Measurements from ENCODE around the gene ZNF80. TPM values are rescaled to one million over a fixed set of nuclear protein-coding genes. Genes with fewer than 3 reads are reported as not detected.

ZNF80 gene
- polyA plus RNA-seq, 1 donor (not counting 4 experiments of a cell fraction or from before 2014, with no cell fraction given) = not detected

GRCh38 chr3:114213627-114214541 lies 23.5 kb downstream of the ZNF80 start:
- no peak for TF ChIP-seq EZH2 (IDR thresholded peaks at IDR 0.05; ENCODE audit: low read length)
- no peak for TF ChIP-seq CTCF (optimal IDR thresholded peaks at IDR 0.05 in 1 of 3, IDR thresholded peaks at IDR 0.05 in 1 of 3, conservative IDR thresholded peaks at IDR 0.05 in 1 of 3; ENCODE audit: extremely low read depth in 1 of 3, insufficient read depth in 2 of 3, low read length in 3 of 3)
- Histone ChIP-seq H4K20me1 (ENCODE audit: control insufficient read depth, extremely low read depth, insufficient read depth, low read length) (no peaks in the 10 kb centered on the region), H3K4me1 (ENCODE audit: control insufficient read depth, extremely low read depth, insufficient read depth, low read length) (no peaks in the 10 kb centered on the region), H3K4me2 (ENCODE audit: control insufficient read depth, extremely low read depth, insufficient read depth, low read depth, low read length) (no peak overlapping the region), H3K27ac (ENCODE audit: control insufficient read depth, insufficient read depth, low read length) (no peak overlapping the region), H3K9me1 (ENCODE audit: control insufficient read depth, extremely low read depth, insufficient read depth, low read length) (no peaks in the 10 kb centered on the region), H3K4me3 (ENCODE audit: control insufficient read depth in 2 of 3, extremely low read depth in 1 of 3, insufficient read depth in 2 of 3, low read depth in 1 of 3, low read length in 3 of 3) (no peak overlapping the region), H2AFZ (ENCODE audit: control insufficient read depth, low read length) (no peak overlapping the region), H3K27me3 (ENCODE audit: control insufficient read depth, extremely low read depth, insufficient read depth, low read length) (no peaks in the 10 kb centered on the region), H3K79me2 (ENCODE audit: control insufficient read depth, insufficient read depth, low read length) (no peaks in the 10 kb centered on the region), H3K36me3 (ENCODE audit: control insufficient read depth in 2 of 2, extremely low read depth in 1 of 2, insufficient read depth in 2 of 2, low read length in 2 of 2) (no peaks in the 10 kb centered on the region), H3K9me3 (ENCODE audit: control insufficient read depth, low read depth, low read length) (no peaks in the 10 kb centered on the region), H3K9ac (ENCODE audit: control insufficient read depth, extremely low read depth, insufficient read depth, low read length) (no peak overlapping the region)
- no peak for DNase-seq (ENCODE audit: low read depth, low spot score)
- dilution Hi-C loops (cut with MboI; ENCODE audit: extremely low pct_ligation_motif_present, low sequenced_read_pairs) = no loop called here
- no peak for FAIRE-seq

- Histone ChIP-seq H3K4me3 (ENCODE audit: control insufficient read depth in 2 of 3, extremely low read depth in 1 of 3, insufficient read depth in 2 of 3, low read depth in 1 of 3, low read length in 3 of 3) (no peak overlapping the region), H4K20me1 (ENCODE audit: control insufficient read depth, extremely low read depth, insufficient read depth, low read length) (no peaks in the 10 kb centered on the region), H3K79me2 (ENCODE audit: control insufficient read depth, insufficient read depth, low read length) (no peaks in the 10 kb centered on the region), H3K4me1 (ENCODE audit: control insufficient read depth, extremely low read depth, insufficient read depth, low read length) (no peaks in the 10 kb centered on the region), H2AFZ (ENCODE audit: control insufficient read depth, low read length) (no peak overlapping the region), H3K9me1 (ENCODE audit: control insufficient read depth, extremely low read depth, insufficient read depth, low read length) (no peaks in the 10 kb centered on the region), H3K27ac (ENCODE audit: control insufficient read depth, insufficient read depth, low read length) (no peak overlapping the region), H3K27me3 (ENCODE audit: control insufficient read depth, extremely low read depth, insufficient read depth, low read length) (no peaks in the 10 kb centered on the region), H3K9me3 (ENCODE audit: control insufficient read depth, low read depth, low read length) (no peaks in the 10 kb centered on the region), H3K9ac (ENCODE audit: control insufficient read depth, extremely low read depth, insufficient read depth, low read length) (no peak overlapping the region), H3K36me3 (ENCODE audit: control insufficient read depth in 2 of 2, extremely low read depth in 1 of 2, insufficient read depth in 2 of 2, low read length in 2 of 2) (no peaks in the 10 kb centered on the region), H3K4me2 (ENCODE audit: control insufficient read depth, extremely low read depth, insufficient read depth, low read depth, low read length) (no peak overlapping the region)
- DNase-seq (ENCODE audit: low read depth, low spot score) (no peak), FAIRE-seq (no peak)
- dilution Hi-C loops (cut with MboI; ENCODE audit: extremely low pct_ligation_motif_present, low sequenced_read_pairs) = no loop called here
- no peak for TF ChIP-seq CTCF (optimal IDR thresholded peaks at IDR 0.05 in 1 of 3, IDR thresholded peaks at IDR 0.05 in 1 of 3, conservative IDR thresholded peaks at IDR 0.05 in 1 of 3; ENCODE audit: extremely low read depth in 1 of 3, insufficient read depth in 2 of 3, low read length in 3 of 3)
- TF ChIP-seq EZH2 (IDR thresholded peaks at IDR 0.05; ENCODE audit: low read length) = no peak
These were observed 24.1 kb downstream of the ZNF80 start for GRCh38 chr3:114213292-114213626.

All from keratinocyte (primary cell).